HFFc6 (cell line): Measurements from ENCODE around the gene MEF2A. TPM values are rescaled to one million over a fixed set of nuclear protein-coding genes. Genes with fewer than 3 reads are reported as not detected.
"Not testable (repeated sequence)": the region's sequence is repeated elsewhere in the genome, so short reads cannot be mapped to it uniquely, and the experiment has no call there.

Experiments used
- DNase-seq: peaks from one replicate; pipeline ENCODE4 v3.0.0-alpha.2; 2018
- H3K27ac Mint-ChIP-seq: 2 replicates; pipeline ENCODE4 v1.8.0; 2020; ENCODE audit warnings: mild to moderate bottlenecking, mixed read lengths
- H3K27me3 Mint-ChIP-seq: 2 replicates; pipeline ENCODE4 v1.8.0; 2021; ENCODE audit warnings: mild to moderate bottlenecking, moderate library complexity, mixed read lengths; ENCODE audit not compliant: insufficient read depth
- H3K36me3 Mint-ChIP-seq: 2 replicates; pipeline ENCODE4 v1.8.0; 2021; ENCODE audit warnings: low read depth, mixed read lengths
- H3K4me1 Mint-ChIP-seq: 2 replicates; pipeline ENCODE4 v1.8.0; 2020; ENCODE audit warnings: low read depth, mixed read lengths
- H3K4me3 Mint-ChIP-seq: 2 replicates; pipeline ENCODE4 v1.8.0; 2020; ENCODE audit warnings: mild to moderate bottlenecking, moderate library complexity, mixed read lengths
- H3K9me3 Mint-ChIP-seq: 2 replicates; pipeline ENCODE4 v1.8.0; 2020; ENCODE audit warnings: mild to moderate bottlenecking, mixed read lengths
- total RNA-seq, 6 experiments: library from RNA; stranded (reverse); fragmentation: NEBNext Ultra II Directional; extraction: Animal tissue kit (Norgen Biotek cat#: 25700); gene quantifications; 2 replicates in 1 of 6; 3 replicates in 5 of 6; pipeline ENCODE4 v1.2.3, GENCODE V29; 2021
- TF ChIP-seq, protein P1 (sequence below): fragments of 200-600 bp; sonication (generic); IDR thresholded peaks from 2 replicates; pipeline ENCODE4 v1.5.0; 2021; ENCODE audit warnings: antibody characterized with exemption, mild to moderate bottlenecking

MEF2A gene
- total RNA-seq, 6 experiments from 2014 or later: 22.8 to 25.8 (median 24.0) TPM

DNA sequence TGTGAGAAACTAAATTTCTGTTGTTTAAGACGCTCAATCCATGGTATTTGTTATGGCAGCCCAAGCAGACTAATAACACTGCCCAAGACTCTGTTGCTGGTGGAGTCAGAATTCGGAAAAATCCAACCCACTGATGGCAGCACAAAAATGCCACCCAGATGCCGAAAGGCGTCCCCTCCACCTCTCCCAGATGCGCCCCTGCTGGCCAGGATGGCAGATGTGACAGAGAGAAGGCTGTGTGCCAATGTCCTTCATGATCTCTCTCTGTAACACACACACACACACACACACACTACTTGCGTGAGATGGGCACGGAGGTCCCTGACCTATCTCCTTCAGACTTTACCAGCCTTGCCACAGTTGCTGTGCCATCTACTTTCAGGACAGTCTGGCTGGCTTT, 178.4 kb downstream of the MEF2A start:
- H3K36me3 Mint-ChIP-seq: no peaks in the 10 kb centered on the region
- TF ChIP-seq, protein P1, sequence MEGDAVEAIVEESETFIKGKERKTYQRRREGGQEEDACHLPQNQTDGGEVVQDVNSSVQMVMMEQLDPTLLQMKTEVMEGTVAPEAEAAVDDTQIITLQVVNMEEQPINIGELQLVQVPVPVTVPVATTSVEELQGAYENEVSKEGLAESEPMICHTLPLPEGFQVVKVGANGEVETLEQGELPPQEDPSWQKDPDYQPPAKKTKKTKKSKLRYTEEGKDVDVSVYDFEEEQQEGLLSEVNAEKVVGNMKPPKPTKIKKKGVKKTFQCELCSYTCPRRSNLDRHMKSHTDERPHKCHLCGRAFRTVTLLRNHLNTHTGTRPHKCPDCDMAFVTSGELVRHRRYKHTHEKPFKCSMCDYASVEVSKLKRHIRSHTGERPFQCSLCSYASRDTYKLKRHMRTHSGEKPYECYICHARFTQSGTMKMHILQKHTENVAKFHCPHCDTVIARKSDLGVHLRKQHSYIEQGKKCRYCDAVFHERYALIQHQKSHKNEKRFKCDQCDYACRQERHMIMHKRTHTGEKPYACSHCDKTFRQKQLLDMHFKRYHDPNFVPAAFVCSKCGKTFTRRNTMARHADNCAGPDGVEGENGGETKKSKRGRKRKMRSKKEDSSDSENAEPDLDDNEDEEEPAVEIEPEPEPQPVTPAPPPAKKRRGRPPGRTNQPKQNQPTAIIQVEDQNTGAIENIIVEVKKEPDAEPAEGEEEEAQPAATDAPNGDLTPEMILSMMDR: peak; percentile 34
- no peak for DNase-seq
- no peak overlapping the region for H3K4me3 Mint-ChIP-seq
- H3K27ac Mint-ChIP-seq: no peak overlapping the region
- H3K27me3 Mint-ChIP-seq: peaks cover 24% of the 10 kb centered on the region
- no peaks in the 10 kb centered on the region for H3K4me1 Mint-ChIP-seq
- H3K9me3 Mint-ChIP-seq: no peaks in the 10 kb centered on the region

DNA sequence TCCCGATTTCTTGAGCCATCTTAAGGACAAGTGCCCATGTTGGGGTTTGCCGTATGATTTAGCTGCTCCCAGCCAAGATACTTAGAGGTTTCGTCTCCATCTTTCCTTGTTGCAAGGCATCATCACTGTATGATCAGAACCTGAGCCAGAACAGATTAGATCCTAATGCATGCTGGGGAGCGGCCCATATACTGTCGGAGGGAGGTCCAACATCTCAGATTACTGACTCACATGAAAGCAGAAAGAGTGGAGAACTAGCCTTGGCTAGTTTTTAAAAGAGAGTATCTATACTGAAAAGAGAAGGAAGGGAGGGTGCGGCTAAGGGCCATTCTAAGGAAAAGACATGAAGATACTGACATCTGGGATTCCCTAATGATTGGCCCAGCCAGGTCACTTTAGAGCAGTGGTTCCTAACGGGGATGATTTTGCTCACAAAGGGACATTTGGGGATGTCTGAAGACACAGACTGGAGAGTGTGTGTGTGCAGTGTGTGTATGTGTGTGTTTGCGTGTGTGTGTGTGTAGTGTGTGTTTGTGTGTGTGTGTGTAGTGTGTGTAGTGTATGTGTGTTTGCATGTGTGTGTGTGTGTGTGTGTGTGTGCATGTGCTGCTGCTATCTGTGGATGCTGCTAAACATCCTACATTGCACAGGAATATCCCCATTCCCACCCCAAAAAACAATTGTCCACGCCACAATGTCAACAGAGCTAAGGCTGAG, 179.7 kb downstream of the MEF2A start:
- Mint-ChIP-seq H3K4me1 (no peaks in the 10 kb centered on the region), H3K36me3 (no peaks in the 10 kb centered on the region), H3K4me3 (no peak overlapping the region), H3K9me3 (no peaks in the 10 kb centered on the region), H3K27me3 (peaks cover 21% of the 10 kb centered on the region), H3K27ac (no peak overlapping the region)
- DNase-seq: no peak
- TF ChIP-seq, protein P1: no peak

DNA sequence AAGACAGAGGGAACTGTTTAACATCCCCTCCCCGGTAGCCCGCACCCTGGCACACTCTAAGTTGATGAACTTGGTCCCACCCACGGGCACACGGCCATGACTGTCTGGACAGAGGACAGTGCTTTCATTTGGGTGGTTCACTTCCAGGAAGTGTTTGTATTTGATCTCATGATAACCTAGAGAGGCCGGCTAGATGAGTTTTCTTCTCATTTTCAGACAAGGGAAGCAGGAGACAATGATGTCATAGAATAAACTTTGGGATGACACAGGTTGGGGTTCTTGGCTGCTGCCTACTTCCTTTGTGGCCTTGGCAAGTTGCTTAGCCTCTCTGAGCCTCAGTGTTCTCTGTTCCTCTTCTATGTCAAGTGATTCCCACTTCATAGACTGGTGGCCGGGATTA, 183.6 kb downstream of the MEF2A start:
- no peak for DNase-seq
- H3K27me3 Mint-ChIP-seq: peaks cover 18% of the 10 kb centered on the region
- H3K4me3 Mint-ChIP-seq: no peak overlapping the region
- H3K36me3 Mint-ChIP-seq: no peaks in the 10 kb centered on the region
- TF ChIP-seq, protein P1: no peak
- no peak overlapping the region for H3K27ac Mint-ChIP-seq
- H3K9me3 Mint-ChIP-seq: no peaks in the 10 kb centered on the region
- no peaks in the 10 kb centered on the region for H3K4me1 Mint-ChIP-seq

DNA sequence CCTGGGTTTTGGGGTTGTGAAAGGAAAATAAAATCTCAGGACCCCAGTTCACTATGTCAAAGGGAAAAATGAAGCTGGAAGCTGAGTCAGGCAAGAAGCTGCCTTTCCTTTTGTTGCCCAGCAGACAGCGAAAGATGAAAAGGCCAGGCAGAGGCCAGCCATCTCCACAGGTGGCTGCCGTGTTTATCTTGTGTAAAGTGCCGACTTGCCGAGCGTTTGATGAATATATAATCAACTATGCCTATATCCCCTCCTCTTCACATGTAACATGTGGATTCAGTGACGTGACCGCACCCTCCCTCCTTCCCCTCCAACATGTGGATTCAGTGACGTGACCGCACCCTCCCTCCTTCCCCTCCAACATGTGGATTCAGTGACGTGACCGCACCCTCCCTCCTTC, 184.5 kb downstream of the MEF2A start:
- not testable (repeated sequence) for H3K4me3 Mint-ChIP-seq, H3K27ac Mint-ChIP-seq, H3K9me3 Mint-ChIP-seq, H3K4me1 Mint-ChIP-seq, H3K36me3 Mint-ChIP-seq, DNase-seq
- H3K27me3 Mint-ChIP-seq: peaks cover 18% of the 10 kb centered on the region

DNA sequence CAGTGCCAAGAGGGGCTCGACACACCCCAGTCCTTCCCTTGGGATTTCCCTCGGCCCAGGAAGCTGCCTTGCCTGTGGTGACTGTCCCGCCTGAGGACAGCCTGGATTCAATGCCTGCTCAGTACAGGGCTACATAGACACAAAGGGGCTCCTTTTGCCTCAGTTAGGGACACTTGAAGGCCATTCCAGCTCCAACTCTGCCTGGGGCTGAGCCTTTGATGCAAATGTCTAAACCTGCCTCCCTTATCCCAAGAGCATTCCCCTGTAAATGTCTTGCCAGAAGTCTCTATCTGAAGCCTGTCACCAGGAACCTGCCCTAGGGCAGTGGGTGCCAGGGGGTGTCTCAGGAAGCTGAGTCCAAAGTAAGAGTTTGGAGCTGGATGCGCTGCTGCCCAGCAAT, 186.8 kb downstream of the MEF2A start:
- TF ChIP-seq, protein P1: no peak
- Mint-ChIP-seq H3K27ac (no peak overlapping the region), H3K4me3 (no peak overlapping the region), H3K36me3 (no peaks in the 10 kb centered on the region), H3K4me1 (no peaks in the 10 kb centered on the region), H3K9me3 (no peaks in the 10 kb centered on the region), H3K27me3 (peaks cover 14% of the 10 kb centered on the region; the same call in 1 of the 2 replicates)
- DNase-seq: no peak

DNA sequence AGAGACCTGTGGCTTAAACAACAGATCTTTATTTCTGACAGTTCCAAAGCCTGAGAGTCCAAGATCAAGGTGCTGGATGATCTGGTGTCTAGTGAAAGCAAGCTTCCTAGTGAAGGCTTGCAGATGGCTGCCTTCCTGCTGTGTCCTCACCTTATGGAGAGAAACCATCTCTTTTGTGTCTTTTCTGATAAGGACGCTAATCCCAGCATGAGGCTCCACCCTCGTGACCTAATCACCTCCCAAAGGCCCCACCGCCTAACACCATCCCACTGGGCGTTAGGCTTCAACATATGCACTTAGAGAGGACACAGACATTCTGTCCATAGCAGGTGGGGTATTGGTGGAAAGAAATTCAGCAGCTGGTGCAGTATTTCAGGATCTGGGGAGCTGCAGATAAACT, 187.3 kb downstream of the MEF2A start:
- H3K9me3 Mint-ChIP-seq: no peaks in the 10 kb centered on the region

More for the DNA sequence above, 187.3 kb downstream of the MEF2A start:
- no peaks in the 10 kb centered on the region for H3K4me1 Mint-ChIP-seq
- no peak for DNase-seq
- TF ChIP-seq, protein P1: no peak
- H3K4me3 Mint-ChIP-seq: no peak overlapping the region
- H3K27me3 Mint-ChIP-seq: peaks cover 14% of the 10 kb centered on the region
- no peaks in the 10 kb centered on the region for H3K36me3 Mint-ChIP-seq
- no peak overlapping the region for H3K27ac Mint-ChIP-seq
